Mucosa of rectum (tissue), 2 donors: ENCODE measurements around the gene DOCK1.
"Not testable (repeated sequence)": the region's sequence is repeated elsewhere in the genome, so short reads cannot be mapped to it uniquely, and the experiment has no call there.

Experiments used
- H3K27ac ChIP-seq, 2 donors: one replicate each; pipeline ENCODE4 v1.7.0; 2013; ENCODE audit warnings: inconsistent platforms in 2 of 2, low read depth in 2 of 2, low read length in 2 of 2
- H3K27me3 ChIP-seq, 2 donors: one replicate each; pipeline ENCODE4 v1.7.0; 2013; ENCODE audit warnings: low read length in 2 of 2; ENCODE audit not compliant: control insufficient read depth in 2 of 2, insufficient read depth in 2 of 2
- H3K36me3 ChIP-seq, 2 donors: one replicate each; pipeline ENCODE4 v1.7.0; 2013; ENCODE audit warnings: low read length in 2 of 2; ENCODE audit not compliant: control insufficient read depth in 2 of 2, insufficient read depth in 2 of 2
- H3K4me1 ChIP-seq, 2 donors: one replicate each; pipeline ENCODE4 v1.7.0; 2013; ENCODE audit warnings: low read length in 2 of 2, mild to moderate bottlenecking in 1 of 2; ENCODE audit not compliant: control insufficient read depth in 2 of 2, insufficient read depth in 2 of 2
- H3K4me3 ChIP-seq, 2 donors: one replicate each; pipeline ENCODE4 v1.7.0; 2013; ENCODE audit warnings: low read length in 2 of 2
- H3K9ac ChIP-seq, 2 donors: one replicate each; pipeline ENCODE4 v1.7.0; 2013; ENCODE audit warnings: low read length in 2 of 2, low read depth in 1 of 2, mild to moderate bottlenecking in 1 of 2
- H3K9me3 ChIP-seq, 2 donors: one replicate each; pipeline ENCODE4 v1.7.0; 2013; ENCODE audit warnings: low read length in 2 of 2; ENCODE audit not compliant: control insufficient read depth in 2 of 2
- donor health status: healthy.
- donor health status: Normal muscosa, but diverticular disease.

The DOCK1 gene

GRCh38 chr10:126932516-126932915 lies 27.3 kb downstream of the DOCK1 start:
- H3K4me1 ChIP-seq: peaks cover 0 to 13% of the 10 kb centered on the region in 2 donors
- H3K9me3 ChIP-seq: no peaks in the 10 kb centered on the region
- no peaks in the 10 kb centered on the region for H3K27me3 ChIP-seq
- no peak overlapping the region for H3K27ac ChIP-seq
- H3K9ac ChIP-seq: no peak overlapping the region
- peaks cover 3 to 6% of the 10 kb centered on the region in 2 donors for H3K36me3 ChIP-seq
- no peak overlapping the region for H3K4me3 ChIP-seq

- H3K4me3 ChIP-seq: no peak overlapping the region
- H3K4me1 ChIP-seq: peaks cover 0 to 13% of the 10 kb centered on the region in 2 donors
- no peak overlapping the region for H3K9ac ChIP-seq
- H3K9me3 ChIP-seq: no peaks in the 10 kb centered on the region
- no peak overlapping the region for H3K27ac ChIP-seq
- no peaks in the 10 kb centered on the region for H3K27me3 ChIP-seq
- H3K36me3 ChIP-seq: peaks cover 0 to under 1% of the 10 kb centered on the region in 2 donors
These were observed 27.9 kb downstream of the DOCK1 start for GRCh38 chr10:126933116-126933515.

GRCh38 chr10:126935263-126935946 lies 30.2 kb downstream of the DOCK1 start:
- no peaks in the 10 kb centered on the region for H3K9me3 ChIP-seq
- H3K4me3 ChIP-seq: no peak overlapping the region
- H3K27ac ChIP-seq: no peak overlapping the region
- H3K27me3 ChIP-seq: no peaks in the 10 kb centered on the region
- H3K9ac ChIP-seq: no peak overlapping the region
- H3K4me1 ChIP-seq: peaks cover 0 to 3% of the 10 kb centered on the region in 2 donors
- no peaks in the 10 kb centered on the region for H3K36me3 ChIP-seq

GRCh38 chr10:126937026-126937425 lies 31.8 kb downstream of the DOCK1 start:
- no peak overlapping the region for H3K9ac ChIP-seq
- H3K4me1 ChIP-seq: no peaks in the 10 kb centered on the region
- H3K4me3 ChIP-seq: no peak overlapping the region
- no peak overlapping the region for H3K27ac ChIP-seq
- no peaks in the 10 kb centered on the region for H3K27me3 ChIP-seq
- no peaks in the 10 kb centered on the region for H3K9me3 ChIP-seq
- H3K36me3 ChIP-seq: no peaks in the 10 kb centered on the region

- not testable (repeated sequence) for H3K9me3 ChIP-seq, H3K27ac ChIP-seq, H3K36me3 ChIP-seq, H3K4me1 ChIP-seq, H3K4me3 ChIP-seq, H3K27me3 ChIP-seq, H3K9ac ChIP-seq
These were observed 32.9 kb downstream of the DOCK1 start for GRCh38 chr10:126938121-126938520.

- Histone ChIP-seq H3K27me3 (no peaks in the 10 kb centered on the region), H3K27ac (no peak overlapping the region)
These were observed 34.5 kb downstream of the DOCK1 start for GRCh38 chr10:126939706-126940105.

GRCh38 chr10:126940670-126941310 lies 35.6 kb downstream of the DOCK1 start:
- Histone ChIP-seq H3K36me3 (peaks cover 0 to 2% of the 10 kb centered on the region in 2 donors), H3K27me3 (no peaks in the 10 kb centered on the region), H3K9ac (no peak overlapping the region), H3K9me3 (no peaks in the 10 kb centered on the region), H3K4me3 (no peak overlapping the region), H3K27ac (no peak overlapping the region), H3K4me1 (no peaks in the 10 kb centered on the region)

More at GRCh38 chr10:126939706-126940105, 34.5 kb downstream of the DOCK1 start:
- Histone ChIP-seq H3K4me1 (no peaks in the 10 kb centered on the region), H3K9ac (no peak overlapping the region), H3K36me3 (no peaks in the 10 kb centered on the region), H3K4me3 (no peak overlapping the region), H3K9me3 (no peaks in the 10 kb centered on the region)

- Histone ChIP-seq H3K4me3 (no peak overlapping the region), H3K4me1 (no peaks in the 10 kb centered on the region), H3K27me3 (no peaks in the 10 kb centered on the region), H3K9me3 (peaks cover 2 to 3% of the 10 kb centered on the region in 2 donors), H3K9ac (no peak overlapping the region), H3K27ac (no peak overlapping the region), H3K36me3 (peaks cover 0 to 3% of the 10 kb centered on the region in 2 donors)
These were observed 39.0 kb downstream of the DOCK1 start for GRCh38 chr10:126944191-126944590.

- Histone ChIP-seq H3K36me3 (peaks cover 0 to 3% of the 10 kb centered on the region in 2 donors), H3K4me1 (no peaks in the 10 kb centered on the region), H3K9ac (no peak overlapping the region), H3K4me3 (no peak overlapping the region), H3K27ac (no peak overlapping the region), H3K9me3 (peaks cover 2 to 3% of the 10 kb centered on the region in 2 donors), H3K27me3 (no peaks in the 10 kb centered on the region)
These were observed 40.3 kb downstream of the DOCK1 start for GRCh38 chr10:126945351-126946030.

GRCh38 chr10:126946746-126947145 lies 41.5 kb downstream of the DOCK1 start:
- H3K9me3 ChIP-seq: peaks cover 2 to 3% of the 10 kb centered on the region in 2 donors
- H3K27ac ChIP-seq: no peak overlapping the region
- H3K27me3 ChIP-seq: no peaks in the 10 kb centered on the region
- H3K36me3 ChIP-seq: peaks cover 0 to 3% of the 10 kb centered on the region in 2 donors
- no peaks in the 10 kb centered on the region for H3K4me1 ChIP-seq
- H3K9ac ChIP-seq: no peak overlapping the region
- H3K4me3 ChIP-seq: no peak overlapping the region
